NOMO-1 (cell line): ENCODE measurements around the gene FBXO7.

Experiments
- DNase-seq, 2 experiments: peaks; one replicate each; lab custom pipeline; 2025; ENCODE audit not compliant: unreplicated experiment in 2 of 2; lab: John Stamatoyannopoulos, UW

Gene FBXO7

DNA sequence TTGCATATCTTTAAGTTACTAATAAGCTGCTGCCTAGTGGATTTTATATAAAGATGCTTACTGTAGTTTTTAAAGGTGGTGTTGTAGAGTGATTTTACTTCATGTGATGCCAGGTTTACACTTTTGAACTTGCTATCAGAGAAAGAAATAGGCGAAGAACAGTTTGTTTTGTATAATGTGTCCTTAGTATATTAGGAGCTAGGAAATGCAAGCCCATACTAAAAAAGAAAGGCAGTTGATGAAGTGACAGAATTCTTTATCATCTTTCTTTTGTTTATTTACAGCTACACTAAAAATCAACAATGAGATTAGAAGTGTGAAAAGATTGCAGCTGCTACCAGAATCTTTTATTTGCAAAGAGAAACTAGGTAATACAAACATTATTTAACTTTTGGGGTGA lies 12.8 kb downstream of the FBXO7 start:
- DNase-seq, result no peak

- DNase-seq, result no peak
These were observed 14.8 kb downstream of the FBXO7 start for GRCh38 chr22:32489377-32489776.

DNA sequence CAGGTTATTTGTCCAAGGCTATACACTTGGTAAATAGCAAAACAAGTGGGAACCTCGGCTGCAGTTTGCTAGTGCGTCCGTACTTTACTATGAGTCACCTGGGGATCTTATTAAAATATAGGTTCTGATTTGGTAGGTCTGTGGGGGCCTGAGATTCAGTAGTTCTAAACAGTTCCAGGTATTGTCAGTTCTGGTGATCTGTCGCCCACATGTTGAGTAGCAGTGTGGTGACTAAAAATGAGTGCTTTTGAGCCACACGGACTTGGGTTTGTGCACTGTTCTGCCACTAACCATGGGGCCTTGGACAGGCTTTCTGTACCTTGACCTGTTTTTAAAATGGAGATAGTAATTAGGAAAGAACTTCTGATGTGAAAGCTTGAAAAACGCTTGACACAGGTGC lies 15.7 kb downstream of the FBXO7 start:
- no peak for DNase-seq

DNA sequence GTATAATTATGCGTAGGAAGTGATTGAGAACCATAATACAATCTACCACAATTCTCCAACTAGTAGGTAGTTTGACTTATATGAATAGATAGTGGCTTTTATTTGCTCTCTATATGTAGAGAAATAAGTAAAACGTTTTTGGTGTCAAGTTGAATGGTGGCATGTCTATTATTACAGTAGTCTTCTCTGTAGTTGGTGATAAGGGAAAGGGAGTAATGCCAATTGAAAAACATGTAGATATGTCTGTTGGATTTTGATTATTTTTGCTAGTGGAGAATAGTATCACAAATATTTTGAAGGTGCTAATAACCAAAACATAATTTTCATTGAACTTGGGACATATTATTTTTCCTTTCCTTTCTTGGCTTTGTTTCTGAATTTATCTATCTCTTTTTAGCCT lies 17.5 kb downstream of the FBXO7 start:
- DNase-seq, result no peak

DNA sequence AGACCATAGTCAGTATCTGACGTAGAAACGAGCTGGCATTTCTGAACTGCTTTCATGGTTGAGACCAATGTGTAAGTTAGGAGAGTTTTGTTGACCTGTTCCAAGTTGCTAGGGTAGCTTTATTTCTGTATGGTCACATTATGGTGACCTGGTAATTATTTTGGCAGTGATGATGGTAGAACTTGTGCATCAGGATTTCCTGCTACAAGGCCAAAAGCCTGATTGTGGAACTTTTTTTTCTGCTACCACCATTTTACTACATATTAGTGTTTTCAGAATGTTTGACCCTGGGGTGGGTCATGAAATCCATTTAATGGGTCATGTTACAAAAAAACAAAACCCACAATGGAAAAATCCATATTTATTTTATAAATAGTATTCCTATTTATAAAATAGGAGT lies 18.9 kb downstream of the FBXO7 start:
- DNase-seq, result no peak

- no peak for DNase-seq
These were observed 20.4 kb downstream of the FBXO7 start for GRCh38 chr22:32494971-32495370.

- no peak for DNase-seq
These were observed 25.1 kb downstream of the FBXO7 start for GRCh38 chr22:32499666-32500065.

GRCh38 chr22:32501836-32502752 lies 27.5 kb downstream of the FBXO7 start:
- no peak for DNase-seq

DNA sequence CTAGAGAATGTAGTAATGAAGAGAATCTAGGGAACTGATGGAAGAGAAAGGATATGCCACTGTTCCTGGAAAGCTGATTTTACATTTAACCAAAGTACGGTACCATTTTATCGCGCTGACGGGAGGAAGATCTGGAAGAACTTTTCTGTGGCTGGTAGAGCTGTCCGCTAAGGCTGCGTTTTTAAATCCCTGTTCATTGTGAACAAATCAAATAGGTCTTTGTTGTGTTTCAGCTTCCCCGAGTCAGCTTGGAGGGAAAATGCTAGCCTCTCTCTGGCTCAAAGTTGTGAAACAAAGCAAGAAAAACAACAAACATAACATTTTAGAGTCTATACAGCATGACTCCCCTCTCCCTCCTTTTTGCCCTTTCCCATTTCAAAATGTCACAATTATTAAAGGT lies 34.4 kb downstream of the FBXO7 start:
- no peak for DNase-seq

DNA sequence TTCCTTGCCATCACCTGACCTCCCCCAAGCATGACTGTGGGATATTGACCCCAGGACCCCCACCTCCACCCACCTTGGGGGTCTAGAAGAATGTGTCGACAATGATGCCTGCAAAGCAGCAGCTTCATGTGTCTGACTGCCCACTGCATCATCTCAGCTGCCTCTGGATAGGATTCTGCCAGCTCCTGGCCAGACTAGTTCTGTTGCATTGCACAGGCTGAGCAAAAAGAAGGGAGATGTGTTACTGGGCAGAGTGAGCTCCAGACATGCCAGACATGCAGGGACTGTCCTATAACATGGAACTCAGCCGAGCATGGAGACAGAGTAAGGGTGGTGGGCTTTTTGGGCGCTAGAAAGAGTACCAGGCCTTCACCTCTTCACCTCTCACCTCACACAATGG lies 36.7 kb downstream of the FBXO7 start:
- no peak for DNase-seq

GRCh38 chr22:32511776-32512175 lies 37.2 kb downstream of the FBXO7 start:
- DNase-seq, result no peak

- no peak for DNase-seq
These were observed 37.8 kb downstream of the FBXO7 start for GRCh38 chr22:32512267-32512982.

- DNase-seq, result no peak
These were observed 40.5 kb downstream of the FBXO7 start for GRCh38 chr22:32515084-32515483.

DNA sequence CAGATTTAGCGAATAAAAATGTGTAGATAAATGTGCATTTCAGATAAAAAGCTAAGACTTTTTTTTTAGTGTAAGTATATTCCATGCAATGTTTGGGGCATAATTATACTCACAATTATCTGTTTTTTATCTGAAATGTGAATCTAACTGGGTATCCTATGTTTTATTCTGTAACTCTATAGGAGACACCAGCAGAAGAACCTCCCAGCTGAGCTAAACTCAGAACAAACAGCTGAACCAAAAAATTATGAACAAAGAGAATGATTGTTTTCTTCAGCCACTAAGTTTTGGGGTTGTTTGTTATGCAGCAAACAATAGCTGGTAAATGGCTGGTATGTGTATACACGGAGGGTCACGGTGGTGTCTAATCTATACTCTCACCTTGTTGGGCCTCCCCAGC lies 42.9 kb downstream of the FBXO7 start:
- DNase-seq, result no peak

DNA sequence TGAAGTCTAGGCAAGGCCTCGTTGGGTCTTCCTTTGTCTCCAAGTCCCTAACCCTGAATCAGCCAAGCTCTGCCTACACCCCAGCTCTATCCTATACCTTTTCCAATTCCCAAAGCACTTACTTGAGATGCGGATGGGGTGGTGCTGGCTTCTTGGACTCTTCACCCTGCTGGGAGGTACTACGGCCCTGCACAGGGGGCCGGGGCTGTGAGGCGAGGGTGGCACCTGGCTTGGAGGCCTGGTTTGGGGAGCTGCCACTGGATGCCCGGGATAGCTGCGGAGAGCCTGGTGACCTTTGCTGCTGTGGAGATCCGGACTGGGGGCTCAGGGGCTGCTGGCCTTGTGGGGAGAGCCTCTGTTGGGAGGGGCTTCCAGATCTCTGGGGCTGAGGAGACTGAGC lies 43.3 kb downstream of the FBXO7 start:
- DNase-seq, result no peak

- no peak for DNase-seq
These were observed 43.8 kb downstream of the FBXO7 start for GRCh38 chr22:32518381-32518780.

DNA sequence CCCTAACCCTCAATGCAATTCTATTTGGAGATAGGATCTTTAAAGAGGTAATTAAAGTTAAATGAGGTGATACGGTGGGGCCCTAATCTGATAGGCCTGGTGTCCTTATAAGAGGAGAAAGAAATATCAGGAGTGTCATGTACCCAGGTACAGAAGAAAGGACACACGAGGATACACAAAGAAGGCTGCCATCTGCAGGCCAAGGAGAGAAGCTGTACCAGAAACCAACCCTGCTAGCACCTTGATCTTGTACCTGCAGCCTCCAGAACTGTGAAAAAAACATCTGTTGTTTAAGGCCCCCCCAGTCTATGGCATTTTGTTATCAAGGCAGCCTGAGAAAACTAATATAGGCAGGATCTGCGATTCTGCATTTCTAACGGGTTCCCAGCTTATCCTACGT lies 44.2 kb downstream of the FBXO7 start:
- DNase-seq, result no peak

DNA sequence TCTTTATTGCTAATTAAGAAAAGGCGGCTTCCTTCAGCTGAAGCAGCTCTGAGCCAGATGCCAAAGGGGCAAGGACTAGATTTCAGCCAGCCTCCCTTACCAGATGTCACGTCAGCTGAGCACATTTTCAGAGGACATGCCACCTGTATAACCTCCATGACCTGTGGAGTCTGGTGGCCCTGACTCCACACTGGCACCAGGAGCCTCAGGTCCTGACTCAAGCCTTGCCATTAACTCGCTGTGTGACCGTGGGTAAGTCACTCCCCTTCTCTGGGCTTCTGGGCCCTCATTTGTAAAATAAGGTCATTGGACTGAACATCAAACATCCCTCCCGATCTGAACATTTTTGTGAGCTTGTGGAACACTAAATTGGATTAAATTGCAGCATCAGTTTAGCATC lies 46.0 kb downstream of the FBXO7 start:
- no peak for DNase-seq

- DNase-seq, result no peak
These were observed 47.6 kb downstream of the FBXO7 start for GRCh38 chr22:32522237-32522636.

GRCh38 chr22:32527756-32528155 lies 53.1 kb downstream of the FBXO7 start:
- no peak for DNase-seq

- no peak for DNase-seq
These were observed 53.7 kb downstream of the FBXO7 start for GRCh38 chr22:32528316-32528715.
